LNCaP clone FGC (cell line): ENCODE results near the gene CNGA2.

Source experiments
- DNase-seq: peaks from one replicate; pipeline ENCODE4 v3.0.0-alpha.2; 2011; ENCODE audit warnings: low read depth
- H3K4me3 ChIP-seq: 2 replicates; pipeline ENCODE4 v1.5.1; 2011; ENCODE audit warnings: mild to moderate bottlenecking, low read depth, low read length, control low read depth
- CTCF ChIP-seq: IDR thresholded peaks from 2 replicates; pipeline ENCODE4 v1.5.1; 2012; ENCODE audit warnings: mild to moderate bottlenecking; ENCODE audit not compliant: control insufficient read depth, insufficient read depth; ENCODE audit errors: extremely low read depth

The CNGA2 gene

GRCh38 chrX:151743651-151744470 lies 9.3 kb downstream of the CNGA2 start:
- no peak for DNase-seq
- no peak for TF ChIP-seq CTCF
- no peak overlapping the region for H3K4me3 ChIP-seq

DNA sequence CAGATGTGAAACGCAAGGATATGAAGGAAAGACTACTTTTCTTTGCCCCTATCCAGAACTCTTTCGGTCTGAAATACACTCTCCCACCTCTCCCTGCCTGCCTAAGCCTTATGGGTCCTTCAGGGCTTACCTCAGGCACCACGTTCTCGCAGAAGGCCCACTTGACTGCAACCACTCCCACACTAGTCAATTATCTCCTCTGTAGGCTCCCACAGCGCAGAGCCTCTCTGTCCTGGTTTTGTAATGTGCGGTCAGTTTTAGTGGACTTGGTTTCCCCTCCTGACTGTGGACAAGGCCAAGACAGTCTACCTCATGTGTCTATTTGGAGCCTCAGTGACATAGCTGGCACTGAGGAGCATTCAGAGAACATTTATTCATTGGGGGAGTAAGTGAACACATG lies 11.1 kb downstream of the CNGA2 start:
- H3K4me3 ChIP-seq, result no peak overlapping the region
- DNase-seq, result no peak
- no peak for TF ChIP-seq CTCF

- no peak for TF ChIP-seq CTCF
- H3K4me3 ChIP-seq, result no peak overlapping the region
- DNase-seq, result no peak
Measured at GRCh38 chrX:151746502-151746901, 12.0 kb downstream of the CNGA2 start.

- DNase-seq, result no peak
Measured at GRCh38 chrX:151750511-151750910, 16.0 kb downstream of the CNGA2 start.

DNA sequence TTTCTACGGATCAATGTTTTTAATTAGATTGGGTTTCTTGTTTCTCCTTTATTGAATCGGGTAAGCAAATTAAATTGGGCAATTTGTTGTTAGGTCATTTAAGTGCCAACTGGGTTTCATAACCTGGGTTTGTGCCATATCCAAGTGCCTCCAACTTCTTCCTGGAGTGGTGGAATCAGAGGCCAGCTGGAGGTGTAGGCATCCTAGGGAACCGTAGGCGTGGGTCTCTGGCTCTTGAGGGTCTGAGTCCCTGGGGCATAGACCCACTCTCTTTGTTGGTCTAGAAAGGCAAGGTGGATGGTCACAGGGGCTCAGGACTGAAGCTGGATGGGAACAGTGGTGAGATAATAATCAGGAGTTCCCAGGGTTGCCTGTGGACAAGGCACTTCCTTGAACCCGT lies 18.3 kb downstream of the CNGA2 start:
- no peak for DNase-seq
- no peak for TF ChIP-seq CTCF

More at GRCh38 chrX:151750511-151750910, 16.0 kb downstream of the CNGA2 start:
- TF ChIP-seq CTCF, result no peak
- no peak overlapping the region for H3K4me3 ChIP-seq

GRCh38 chrX:151753313-151754046 lies 18.9 kb downstream of the CNGA2 start:
- peak; percentile 83 for TF ChIP-seq CTCF
- DNase-seq, result peak; percentile 10
- no peak overlapping the region for H3K4me3 ChIP-seq

More for the DNA sequence above, 18.3 kb downstream of the CNGA2 start:
- H3K4me3 ChIP-seq, result no peak overlapping the region
